HCT116 (cell line): ENCODE measurements around the gene TNS3.

Source experiments
- ATF3 ChIP-seq: IDR thresholded peaks from 2 replicates; pipeline ENCODE4 v1.6.1; 2012
- EZH2 ChIP-seq: fragments of 200-600 bp; sonication (generic); IDR thresholded peaks from 2 replicates; pipeline ENCODE4 v1.6.1; 2017; ENCODE audit warnings: antibody characterized with exemption, mixed run types
- EZH2phosphoT487 ChIP-seq: fragments of 200-600 bp; IDR thresholded peaks from 2 replicates; pipeline ENCODE4 v1.6.1; 2018; ENCODE audit warnings: antibody characterized with exemption, borderline replicate concordance
- POLR2A ChIP-seq: IDR thresholded peaks from 2 replicates; pipeline ENCODE4 v1.7.0; 2011; ENCODE audit warnings: borderline replicate concordance; ENCODE audit not compliant: insufficient read depth, insufficient read length; ENCODE audit errors: extremely low read depth
- RAD21 ChIP-seq: IDR thresholded peaks from 2 replicates; pipeline ENCODE4 v1.6.1; 2012; ENCODE audit warnings: low read depth, mild to moderate bottlenecking
- SP1 ChIP-seq: IDR thresholded peaks from 2 replicates; pipeline ENCODE4 v1.6.1; 2012; ENCODE audit warnings: low read depth
- SRF ChIP-seq: IDR thresholded peaks from 2 replicates; pipeline ENCODE4 v1.6.1; 2012; ENCODE audit warnings: low read depth
- ZFX ChIP-seq: fragments of 450-650 bp; IDR thresholded peaks from 2 replicates; pipeline ENCODE4 v1.6.1; 2017
- TF ChIP-seq, protein P1 (sequence below), 3 experiments: fragments of 200-600 bp in 1 of 3; sonication (generic) in 1 of 3; IDR thresholded peaks in 2 of 3; conservative IDR thresholded peaks in 1 of 3; 2 replicates each; pipeline ENCODE4 v1.5.1; 2012 to 2017; ENCODE audit warnings: low read depth in 2 of 3, low read length in 2 of 3, antibody characterized with exemption in 1 of 3, borderline replicate concordance in 1 of 3, control low read depth in 1 of 3, mild to moderate bottlenecking in 1 of 3, mixed read lengths in 1 of 3, mixed run types in 1 of 3, moderate library complexity in 1 of 3; ENCODE audit not compliant: insufficient read depth in 1 of 3

GRCh38 chr7:47497367-47498096 is 84.4 kb downstream of the TNS3 start:
- TF ChIP-seq, protein P1, sequence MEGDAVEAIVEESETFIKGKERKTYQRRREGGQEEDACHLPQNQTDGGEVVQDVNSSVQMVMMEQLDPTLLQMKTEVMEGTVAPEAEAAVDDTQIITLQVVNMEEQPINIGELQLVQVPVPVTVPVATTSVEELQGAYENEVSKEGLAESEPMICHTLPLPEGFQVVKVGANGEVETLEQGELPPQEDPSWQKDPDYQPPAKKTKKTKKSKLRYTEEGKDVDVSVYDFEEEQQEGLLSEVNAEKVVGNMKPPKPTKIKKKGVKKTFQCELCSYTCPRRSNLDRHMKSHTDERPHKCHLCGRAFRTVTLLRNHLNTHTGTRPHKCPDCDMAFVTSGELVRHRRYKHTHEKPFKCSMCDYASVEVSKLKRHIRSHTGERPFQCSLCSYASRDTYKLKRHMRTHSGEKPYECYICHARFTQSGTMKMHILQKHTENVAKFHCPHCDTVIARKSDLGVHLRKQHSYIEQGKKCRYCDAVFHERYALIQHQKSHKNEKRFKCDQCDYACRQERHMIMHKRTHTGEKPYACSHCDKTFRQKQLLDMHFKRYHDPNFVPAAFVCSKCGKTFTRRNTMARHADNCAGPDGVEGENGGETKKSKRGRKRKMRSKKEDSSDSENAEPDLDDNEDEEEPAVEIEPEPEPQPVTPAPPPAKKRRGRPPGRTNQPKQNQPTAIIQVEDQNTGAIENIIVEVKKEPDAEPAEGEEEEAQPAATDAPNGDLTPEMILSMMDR (IDR thresholded peaks at IDR 0.05 in 2 of 3, conservative IDR thresholded peaks at IDR 0.05 in 1 of 3; ENCODE audit: borderline replicate concordance in 1 of 3, insufficient read depth in 1 of 3, low read depth in 2 of 3, low read length in 2 of 3) = no peak
- TF ChIP-seq EZH2 (no peak), POLR2A (no peak), ZFX (no peak), SP1 (no peak), RAD21 (no peak), SRF (no peak), ATF3 (no peak), EZH2phosphoT487 (no peak)
